ENCODE data around the gene GPC6. TPM values are rescaled to one million over a fixed set of nuclear protein-coding genes. Genes with fewer than 3 reads are reported as not detected.

GPC6 gene
- total RNA-seq, 4 donors from 2014 or later = 6.7 to 67.2 (median 11.1) TPM

- no peaks in the 10 kb centered on the region for H3K4me1 ChIP-seq
- H3K4me3 ChIP-seq = no peak overlapping the region
- no peak overlapping the region for H3K27ac ChIP-seq
- H3K27me3 ChIP-seq = no peaks in the 10 kb centered on the region
- intact Hi-C loops (cut with DNase I; ENCODE audit: low total_unique reads) = no loop called here
- TF ChIP-seq CTCF (IDR thresholded peaks at IDR 0.05) (no peak), POLR2A (IDR thresholded peaks at IDR 0.05) (no peak)
- no peaks in the 10 kb centered on the region for H3K9me3 ChIP-seq
- DNase-seq = no peak
- no peaks in the 10 kb centered on the region for H3K36me3 ChIP-seq
Observed at GRCh38 chr13:93794197-93794885, 567.7 kb downstream of the GPC6 start.

GRCh38 chr13:93797463-93797862 is 570.9 kb downstream of the GPC6 start:
- no peaks in the 10 kb centered on the region for H3K4me1 ChIP-seq
- H3K36me3 ChIP-seq = no peaks in the 10 kb centered on the region
- no peak overlapping the region for H3K27ac ChIP-seq
- TF ChIP-seq CTCF (IDR thresholded peaks at IDR 0.05) (no peak), POLR2A (IDR thresholded peaks at IDR 0.05) (no peak)
- intact Hi-C loops (cut with DNase I; ENCODE audit: low total_unique reads) = no loop called here
- no peak for DNase-seq
- no peaks in the 10 kb centered on the region for H3K9me3 ChIP-seq
- no peak overlapping the region for H3K4me3 ChIP-seq
- no peaks in the 10 kb centered on the region for H3K27me3 ChIP-seq

- Histone ChIP-seq H3K9me3 (no peaks in the 10 kb centered on the region), H3K27me3 (no peaks in the 10 kb centered on the region), H3K27ac (no peak overlapping the region), H3K4me1 (no peaks in the 10 kb centered on the region), H3K36me3 (no peaks in the 10 kb centered on the region), H3K4me3 (no peak overlapping the region)
- no peak for TF ChIP-seq CTCF (IDR thresholded peaks at IDR 0.05)
- TF ChIP-seq POLR2A (IDR thresholded peaks at IDR 0.05) = no peak
- intact Hi-C loops (cut with DNase I; ENCODE audit: low total_unique reads) = no loop called here
- no peak for DNase-seq
Observed at GRCh38 chr13:93800342-93800741, 573.7 kb downstream of the GPC6 start.

- Histone ChIP-seq H3K4me3 (no peak overlapping the region), H3K36me3 (no peaks in the 10 kb centered on the region), H3K9me3 (no peaks in the 10 kb centered on the region), H3K4me1 (no peaks in the 10 kb centered on the region), H3K27me3 (no peaks in the 10 kb centered on the region), H3K27ac (no peak overlapping the region)
- no peak for TF ChIP-seq CTCF (IDR thresholded peaks at IDR 0.05)
- no peak for TF ChIP-seq POLR2A (IDR thresholded peaks at IDR 0.05)
- intact Hi-C loops (cut with DNase I; ENCODE audit: low total_unique reads) = no loop called here
- DNase-seq = no peak
Observed at GRCh38 chr13:93805736-93806135, 579.1 kb downstream of the GPC6 start.

- Histone ChIP-seq H3K4me3 (no peak overlapping the region), H3K36me3 (no peaks in the 10 kb centered on the region), H3K27me3 (no peaks in the 10 kb centered on the region), H3K27ac (no peak overlapping the region), H3K9me3 (no peaks in the 10 kb centered on the region), H3K4me1 (no peaks in the 10 kb centered on the region)
- no peak for DNase-seq
- no peak for TF ChIP-seq POLR2A (IDR thresholded peaks at IDR 0.05)
- TF ChIP-seq CTCF (IDR thresholded peaks at IDR 0.05) = no peak
- intact Hi-C loops (cut with DNase I; ENCODE audit: low total_unique reads) = no loop called here
Observed at GRCh38 chr13:93806861-93807260, 580.3 kb downstream of the GPC6 start.

Data from uterus (tissue), 4 donors.